Measurements from ENCODE around the gene GOLGA3. TPM values are rescaled to one million over a fixed set of nuclear protein-coding genes. Genes with fewer than 3 reads are reported as not detected.
"Not testable (repeated sequence)": the region's sequence is repeated elsewhere in the genome, so short reads cannot be mapped to it uniquely, and the experiment has no call there.

Gene GOLGA3
- polyA plus RNA-seq, 4 donors = 7.3 to 35.1 (median 15.5) TPM

- Histone ChIP-seq H3K27me3 (ENCODE audit: control insufficient read depth in 3 of 3, insufficient read depth in 3 of 3, low read length in 3 of 3) (no peaks in the 10 kb centered on the region), H3K9me3 (ENCODE audit: control insufficient read depth in 2 of 2, insufficient read depth in 1 of 2, low read depth in 1 of 2, low read length in 1 of 2) (no peaks in the 10 kb centered on the region), H3K36me3 (ENCODE audit: control insufficient read depth in 3 of 3, insufficient read depth in 2 of 3, low read depth in 1 of 3, low read length in 3 of 3) (peaks cover 35 to 90% (median 38%) of the 10 kb centered on the region in 3 donors), H3K27ac (ENCODE audit: low read depth in 1 of 3, low read length in 2 of 3) (no peak overlapping the region), H3K4me3 (ENCODE audit: low read depth in 1 of 3, low read length in 3 of 3) (no peak overlapping the region), H3K4me1 (ENCODE audit: control insufficient read depth in 3 of 3, insufficient read depth in 2 of 3, low read depth in 1 of 3, low read length in 2 of 3) (no peaks in the 10 kb centered on the region)
- no peak for FAIRE-seq
- no peak for DNase-seq
- 96 to 97% (median 96%) methylated on average over 14 of the region's 14 CpGs for WGBS, 3 donors
These were observed 25.5 kb downstream of the GOLGA3 start for GRCh38 chr12:132803125-132803524.

GRCh38 chr12:132801741-132802140 lies 26.9 kb downstream of the GOLGA3 start:
- H3K4me1 ChIP-seq (ENCODE audit: control insufficient read depth in 3 of 3, insufficient read depth in 2 of 3, low read depth in 1 of 3, low read length in 2 of 3) = no peaks in the 10 kb centered on the region
- no peak overlapping the region for H3K27ac ChIP-seq (ENCODE audit: low read depth in 1 of 3, low read length in 2 of 3)
- peaks cover 33 to 91% (median 40%) of the 10 kb centered on the region in 3 donors for H3K36me3 ChIP-seq (ENCODE audit: control insufficient read depth in 3 of 3, insufficient read depth in 2 of 3, low read depth in 1 of 3, low read length in 3 of 3)
- no peaks in the 10 kb centered on the region for H3K9me3 ChIP-seq (ENCODE audit: control insufficient read depth in 2 of 2, insufficient read depth in 1 of 2, low read depth in 1 of 2, low read length in 1 of 2)
- H3K27me3 ChIP-seq (ENCODE audit: control insufficient read depth in 3 of 3, insufficient read depth in 3 of 3, low read length in 3 of 3) = no peaks in the 10 kb centered on the region
- WGBS, 3 donors = 93 to 95% (median 93%) methylated on average over 28 of the region's 28 CpGs
- H3K4me3 ChIP-seq (ENCODE audit: low read depth in 1 of 3, low read length in 3 of 3) = no peak overlapping the region
- no peak for DNase-seq
- FAIRE-seq = no peak

GRCh38 chr12:132798836-132799235 lies 29.8 kb downstream of the GOLGA3 start:
- peaks cover 31 to 90% (median 50%) of the 10 kb centered on the region in 3 donors for H3K36me3 ChIP-seq (ENCODE audit: control insufficient read depth in 3 of 3, insufficient read depth in 2 of 3, low read depth in 1 of 3, low read length in 3 of 3)
- no peak for DNase-seq
- H3K27me3 ChIP-seq (ENCODE audit: control insufficient read depth in 3 of 3, insufficient read depth in 3 of 3, low read length in 3 of 3) = no peaks in the 10 kb centered on the region
- FAIRE-seq = no peak
- no peaks in the 10 kb centered on the region for H3K9me3 ChIP-seq (ENCODE audit: control insufficient read depth in 2 of 2, insufficient read depth in 1 of 2, low read depth in 1 of 2, low read length in 1 of 2)
- H3K27ac ChIP-seq (ENCODE audit: low read depth in 1 of 3, low read length in 2 of 3) = no peak overlapping the region
- 96 to 98% (median 96%) methylated on average over 15 of the region's 15 CpGs for WGBS, 3 donors
- H3K4me1 ChIP-seq (ENCODE audit: control insufficient read depth in 3 of 3, insufficient read depth in 2 of 3, low read depth in 1 of 3, low read length in 2 of 3) = no peaks in the 10 kb centered on the region
- H3K4me3 ChIP-seq (ENCODE audit: low read depth in 1 of 3, low read length in 3 of 3) = no peak overlapping the region

- no peak for FAIRE-seq
- Histone ChIP-seq H3K36me3 (ENCODE audit: control insufficient read depth in 3 of 3, insufficient read depth in 2 of 3, low read depth in 1 of 3, low read length in 3 of 3) (peaks cover 30 to 86% (median 44%) of the 10 kb centered on the region in 3 donors), H3K27ac (ENCODE audit: low read depth in 1 of 3, low read length in 2 of 3) (no peak overlapping the region), H3K4me1 (ENCODE audit: control insufficient read depth in 3 of 3, insufficient read depth in 2 of 3, low read depth in 1 of 3, low read length in 2 of 3) (no peaks in the 10 kb centered on the region), H3K9me3 (ENCODE audit: control insufficient read depth in 2 of 2, insufficient read depth in 1 of 2, low read depth in 1 of 2, low read length in 1 of 2) (no peaks in the 10 kb centered on the region), H3K27me3 (ENCODE audit: control insufficient read depth in 3 of 3, insufficient read depth in 3 of 3, low read length in 3 of 3) (no peaks in the 10 kb centered on the region), H3K4me3 (ENCODE audit: low read depth in 1 of 3, low read length in 3 of 3) (no peak overlapping the region)
- 96% methylated on average over 24 of the region's 24 CpGs for WGBS, 3 donors
- no peak for DNase-seq
These were observed 30.7 kb downstream of the GOLGA3 start for GRCh38 chr12:132797820-132798570.

GRCh38 chr12:132795847-132796246 lies 32.8 kb downstream of the GOLGA3 start:
- no peak for DNase-seq
- Histone ChIP-seq H3K36me3 (ENCODE audit: control insufficient read depth in 3 of 3, insufficient read depth in 2 of 3, low read depth in 1 of 3, low read length in 3 of 3) (peaks cover 24 to 82% (median 36%) of the 10 kb centered on the region in 3 donors), H3K4me1 (ENCODE audit: control insufficient read depth in 3 of 3, insufficient read depth in 2 of 3, low read depth in 1 of 3, low read length in 2 of 3) (no peaks in the 10 kb centered on the region), H3K27me3 (ENCODE audit: control insufficient read depth in 3 of 3, insufficient read depth in 3 of 3, low read length in 3 of 3) (no peaks in the 10 kb centered on the region), H3K4me3 (ENCODE audit: low read depth in 1 of 3, low read length in 3 of 3) (no peak overlapping the region), H3K9me3 (ENCODE audit: control insufficient read depth in 2 of 2, insufficient read depth in 1 of 2, low read depth in 1 of 2, low read length in 1 of 2) (peaks cover 0 to 6% of the 10 kb centered on the region in 2 donors), H3K27ac (ENCODE audit: low read depth in 1 of 3, low read length in 2 of 3) (no peak overlapping the region)
- WGBS, 3 donors = 95 to 96% (median 95%) methylated on average over 14 of the region's 14 CpGs
- FAIRE-seq = no peak

GRCh38 chr12:132791940-132792339 lies 36.7 kb downstream of the GOLGA3 start:
- 96 to 100% (median 97%) methylated on average over 2 of the region's 2 CpGs for WGBS, 3 donors
- DNase-seq; FAIRE-seq; H3K4me3 ChIP-seq (ENCODE audit: low read depth in 1 of 3, low read length in 3 of 3); H3K9me3 ChIP-seq (ENCODE audit: control insufficient read depth in 2 of 2, insufficient read depth in 1 of 2, low read depth in 1 of 2, low read length in 1 of 2); H3K27ac ChIP-seq (ENCODE audit: low read depth in 1 of 3, low read length in 2 of 3); H3K4me1 ChIP-seq (ENCODE audit: control insufficient read depth in 3 of 3, insufficient read depth in 2 of 3, low read depth in 1 of 3, low read length in 2 of 3); H3K27me3 ChIP-seq (ENCODE audit: control insufficient read depth in 3 of 3, insufficient read depth in 3 of 3, low read length in 3 of 3): not testable (repeated sequence)
- H3K36me3 ChIP-seq (ENCODE audit: control insufficient read depth in 3 of 3, insufficient read depth in 2 of 3, low read depth in 1 of 3, low read length in 3 of 3) = peaks cover 26 to 75% (median 31%) of the 10 kb centered on the region in 3 donors

- 95 to 97% (median 96%) methylated on average over 21 of the region's 21 CpGs for WGBS, 3 donors
- no peak for FAIRE-seq
- Histone ChIP-seq H3K4me1 (ENCODE audit: control insufficient read depth in 3 of 3, insufficient read depth in 2 of 3, low read depth in 1 of 3, low read length in 2 of 3) (no peaks in the 10 kb centered on the region), H3K27me3 (ENCODE audit: control insufficient read depth in 3 of 3, insufficient read depth in 3 of 3, low read length in 3 of 3) (no peaks in the 10 kb centered on the region), H3K4me3 (ENCODE audit: low read depth in 1 of 3, low read length in 3 of 3) (no peak overlapping the region), H3K27ac (ENCODE audit: low read depth in 1 of 3, low read length in 2 of 3) (no peak overlapping the region), H3K36me3 (ENCODE audit: control insufficient read depth in 3 of 3, insufficient read depth in 2 of 3, low read depth in 1 of 3, low read length in 3 of 3) (peaks cover 33 to 76% (median 33%) of the 10 kb centered on the region in 3 donors), H3K9me3 (ENCODE audit: control insufficient read depth in 2 of 2, insufficient read depth in 1 of 2, low read depth in 1 of 2, low read length in 1 of 2) (peaks cover 0 to 6% of the 10 kb centered on the region in 2 donors)
- no peak for DNase-seq
These were observed 39.6 kb downstream of the GOLGA3 start for GRCh38 chr12:132789099-132789471.

GRCh38 chr12:132788375-132789098 lies 40.1 kb downstream of the GOLGA3 start:
- FAIRE-seq (no peak), DNase-seq (no peak)
- peaks cover 0 to 6% of the 10 kb centered on the region in 2 donors for H3K9me3 ChIP-seq (ENCODE audit: control insufficient read depth in 2 of 2, insufficient read depth in 1 of 2, low read depth in 1 of 2, low read length in 1 of 2)
- H3K4me1 ChIP-seq (ENCODE audit: control insufficient read depth in 3 of 3, insufficient read depth in 2 of 3, low read depth in 1 of 3, low read length in 2 of 3) = no peaks in the 10 kb centered on the region
- no peak overlapping the region for H3K27ac ChIP-seq (ENCODE audit: low read depth in 1 of 3, low read length in 2 of 3)
- no peaks in the 10 kb centered on the region for H3K27me3 ChIP-seq (ENCODE audit: control insufficient read depth in 3 of 3, insufficient read depth in 3 of 3, low read length in 3 of 3)
- H3K4me3 ChIP-seq (ENCODE audit: low read depth in 1 of 3, low read length in 3 of 3) = no peak overlapping the region
- H3K36me3 ChIP-seq (ENCODE audit: control insufficient read depth in 3 of 3, insufficient read depth in 2 of 3, low read depth in 1 of 3, low read length in 3 of 3) = peaks cover 32 to 76% (median 33%) of the 10 kb centered on the region in 3 donors
- 94 to 96% (median 94%) methylated on average over 27 to 29 of the region's 29 CpGs for WGBS, 3 donors
